Measurements from ENCODE around the gene NOXO1. TPM values are rescaled to one million over a fixed set of nuclear protein-coding genes. Genes with fewer than 3 reads are reported as not detected.
"Not testable (repeated sequence)": the region's sequence is repeated elsewhere in the genome, so short reads cannot be mapped to it uniquely, and the experiment has no call there.

The NOXO1 gene
- total RNA-seq, 1 experiment from 2014 or later, result 3.4 TPM

DNA sequence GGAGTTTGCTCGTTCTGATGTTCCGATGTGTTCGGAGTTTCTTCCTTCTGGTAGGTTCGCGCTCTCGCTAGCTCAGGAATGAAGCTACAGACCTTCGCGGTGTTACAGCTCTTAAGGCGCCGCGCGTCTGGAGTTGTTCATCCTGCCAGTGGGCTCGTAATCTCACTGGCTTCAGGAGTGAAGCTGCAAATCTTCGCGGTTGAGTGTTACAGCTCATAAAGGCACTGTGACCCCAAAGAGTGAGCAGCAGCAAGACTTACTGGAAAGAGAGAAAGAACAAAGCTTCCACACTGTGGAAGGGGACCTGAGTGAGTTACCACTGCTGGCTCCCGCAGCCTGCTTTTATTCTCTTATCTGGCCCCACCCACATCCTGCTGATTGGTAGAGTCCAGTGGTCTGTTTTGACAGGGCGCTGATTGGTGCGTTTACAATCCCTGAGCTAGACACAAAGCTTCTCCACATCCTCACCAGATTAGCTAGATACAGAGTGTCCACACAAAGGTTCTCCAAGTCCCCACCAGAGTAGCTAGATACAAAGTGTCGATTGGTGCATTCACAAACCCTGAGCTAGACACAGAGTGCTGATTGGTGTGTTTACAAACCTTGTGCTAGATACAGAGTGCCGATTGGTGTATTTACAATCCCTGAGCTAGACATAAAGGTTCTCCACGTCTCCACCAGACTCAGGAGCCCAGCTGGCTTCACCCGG is 23.7 kb downstream of the NOXO1 start:
- H3K27me3 ChIP-seq (ENCODE audit: low read length); H3K4me3 ChIP-seq (ENCODE audit: low read length); ATAC-seq; H3K4me2 ChIP-seq (ENCODE audit: low read length); DNase-seq; H3F3A ChIP-seq (ENCODE audit: low read length, unreplicated experiment); intact Hi-C loops (cut with micrococcal nuclease); CTCF ChIA-PET; H3K9me2 ChIP-seq (replicated peaks; ENCODE audit: low read length); H2AFZ ChIP-seq (ENCODE audit: low read length); H3K4me1 ChIP-seq (ENCODE audit: insufficient read depth, low read length); H3K27ac ChIP-seq (ENCODE audit: low read length); POLR2A ChIA-PET (ENCODE audit: unreplicated experiment); BruUV-seq (replicated peaks); H3K36me3 ChIP-seq (ENCODE audit: low read depth, low read length); H4K20me1 ChIP-seq (ENCODE audit: low read length); H3K9me3 ChIP-seq (ENCODE audit: low read length); H3K9ac ChIP-seq (ENCODE audit: low read length): not testable (repeated sequence)
- peaks cover 21% of the 10 kb centered on the region for H3K79me2 ChIP-seq (ENCODE audit: low read length)

GRCh38 chr16:1953734-1954133 is 27.5 kb downstream of the NOXO1 start:
- no peak for TF ChIP-seq CTCF (conservative IDR thresholded peaks at IDR 0.05; ENCODE audit: low read depth, low read length)
- no peak for TF ChIP-seq EZH2 (IDR thresholded peaks at IDR 0.05; ENCODE audit: low read length, unreplicated experiment)
- TF ChIP-seq EZH2phosphoT487 (IDR thresholded peaks at IDR 0.05; ENCODE audit: borderline replicate concordance, low read length), result no peak
- Histone ChIP-seq H3K79me2 (ENCODE audit: low read length) (no peaks in the 10 kb centered on the region), H3K27me3 (ENCODE audit: low read length) (no peaks in the 10 kb centered on the region), H4K20me1 (ENCODE audit: low read length) (no peaks in the 10 kb centered on the region), H3K27ac (ENCODE audit: low read length) (no peak overlapping the region), H3K9ac (ENCODE audit: low read length) (no peak overlapping the region), H3F3A (ENCODE audit: low read length, unreplicated experiment) (no peaks in the 10 kb centered on the region), H3K36me3 (ENCODE audit: low read depth, low read length) (no peaks in the 10 kb centered on the region), H3K4me1 (ENCODE audit: insufficient read depth, low read length) (no peaks in the 10 kb centered on the region), H3K4me3 (ENCODE audit: low read length) (no peak overlapping the region), H3K9me3 (ENCODE audit: low read length) (no peaks in the 10 kb centered on the region), H3K4me2 (ENCODE audit: low read length) (no peak overlapping the region), H2AFZ (ENCODE audit: low read length) (no peak overlapping the region), H3K9me2 (replicated peaks; ENCODE audit: low read length) (no peaks in the 10 kb centered on the region)
- ATAC-seq (no peak), DNase-seq (no peak)
- BruUV-seq (replicated peaks), result no TSS peak
- intact Hi-C loops (cut with micrococcal nuclease), result no loop called here
- POLR2A ChIA-PET (ENCODE audit: unreplicated experiment), result no interaction called here
- CTCF ChIA-PET, result no interaction called here

GRCh38 chr16:1950559-1950958 is 30.7 kb downstream of the NOXO1 start:
- Histone ChIP-seq H3K36me3 (ENCODE audit: low read depth, low read length) (no peaks in the 10 kb centered on the region), H3K27ac (ENCODE audit: low read length) (no peak overlapping the region), H4K20me1 (ENCODE audit: low read length) (no peaks in the 10 kb centered on the region), H3K27me3 (ENCODE audit: low read length) (no peaks in the 10 kb centered on the region), H3K4me2 (ENCODE audit: low read length) (no peak overlapping the region), H3K4me3 (ENCODE audit: low read length) (no peak overlapping the region), H3K4me1 (ENCODE audit: insufficient read depth, low read length) (no peaks in the 10 kb centered on the region), H2AFZ (ENCODE audit: low read length) (no peak overlapping the region), H3K9ac (ENCODE audit: low read length) (no peak overlapping the region), H3K9me2 (replicated peaks; ENCODE audit: low read length) (no peaks in the 10 kb centered on the region), H3K9me3 (ENCODE audit: low read length) (no peaks in the 10 kb centered on the region), H3F3A (ENCODE audit: low read length, unreplicated experiment) (no peaks in the 10 kb centered on the region), H3K79me2 (ENCODE audit: low read length) (no peaks in the 10 kb centered on the region)
- CTCF ChIA-PET, result no interaction called here
- intact Hi-C loops (cut with micrococcal nuclease), result no loop called here
- TF ChIP-seq CTCF (conservative IDR thresholded peaks at IDR 0.05; ENCODE audit: low read depth, low read length) (no peak), EZH2phosphoT487 (IDR thresholded peaks at IDR 0.05; ENCODE audit: borderline replicate concordance, low read length) (no peak), EZH2 (IDR thresholded peaks at IDR 0.05; ENCODE audit: low read length, unreplicated experiment) (no peak)
- no peak for DNase-seq
- ATAC-seq, result no peak
- POLR2A ChIA-PET (ENCODE audit: unreplicated experiment), result no interaction called here
- no TSS peak for BruUV-seq (replicated peaks)

All from PC-3 (cell line).